ENCODE results near the gene MOB1A.

MOB1A gene

GRCh38 chr2:74152954-74153353 lies 25.7 kb downstream of the MOB1A start:
- Histone ChIP-seq H3K27ac (ENCODE audit: poor library complexity, severe bottlenecking) (no peak overlapping the region), H3K36me3 (ENCODE audit: low read depth) (peaks cover 63% of the 10 kb centered on the region), H3K27me3 (ENCODE audit: insufficient read depth, poor library complexity, severe bottlenecking) (no peaks in the 10 kb centered on the region), H3K9me3 (ENCODE audit: severe bottlenecking) (no peaks in the 10 kb centered on the region), H3K4me1 (ENCODE audit: insufficient read depth, poor library complexity, severe bottlenecking) (no peaks in the 10 kb centered on the region), H3K4me3 (ENCODE audit: severe bottlenecking) (no peak overlapping the region)
- ATAC-seq (ENCODE audit: low read depth) (no peak), DNase-seq (ENCODE audit: low spot score) (no peak)
- TF ChIP-seq, protein P1, sequence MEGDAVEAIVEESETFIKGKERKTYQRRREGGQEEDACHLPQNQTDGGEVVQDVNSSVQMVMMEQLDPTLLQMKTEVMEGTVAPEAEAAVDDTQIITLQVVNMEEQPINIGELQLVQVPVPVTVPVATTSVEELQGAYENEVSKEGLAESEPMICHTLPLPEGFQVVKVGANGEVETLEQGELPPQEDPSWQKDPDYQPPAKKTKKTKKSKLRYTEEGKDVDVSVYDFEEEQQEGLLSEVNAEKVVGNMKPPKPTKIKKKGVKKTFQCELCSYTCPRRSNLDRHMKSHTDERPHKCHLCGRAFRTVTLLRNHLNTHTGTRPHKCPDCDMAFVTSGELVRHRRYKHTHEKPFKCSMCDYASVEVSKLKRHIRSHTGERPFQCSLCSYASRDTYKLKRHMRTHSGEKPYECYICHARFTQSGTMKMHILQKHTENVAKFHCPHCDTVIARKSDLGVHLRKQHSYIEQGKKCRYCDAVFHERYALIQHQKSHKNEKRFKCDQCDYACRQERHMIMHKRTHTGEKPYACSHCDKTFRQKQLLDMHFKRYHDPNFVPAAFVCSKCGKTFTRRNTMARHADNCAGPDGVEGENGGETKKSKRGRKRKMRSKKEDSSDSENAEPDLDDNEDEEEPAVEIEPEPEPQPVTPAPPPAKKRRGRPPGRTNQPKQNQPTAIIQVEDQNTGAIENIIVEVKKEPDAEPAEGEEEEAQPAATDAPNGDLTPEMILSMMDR (IDR thresholded peaks at IDR 0.05; ENCODE audit: poor library complexity, severe bottlenecking): no peak

GRCh38 chr2:74149570-74150319 lies 28.9 kb downstream of the MOB1A start:
- Histone ChIP-seq H3K36me3 (ENCODE audit: low read depth) (peaks cover 32% of the 10 kb centered on the region), H3K27me3 (ENCODE audit: insufficient read depth, poor library complexity, severe bottlenecking) (no peaks in the 10 kb centered on the region), H3K4me1 (ENCODE audit: insufficient read depth, poor library complexity, severe bottlenecking) (no peaks in the 10 kb centered on the region), H3K4me3 (ENCODE audit: severe bottlenecking) (no peak overlapping the region), H3K9me3 (ENCODE audit: severe bottlenecking) (no peaks in the 10 kb centered on the region), H3K27ac (ENCODE audit: poor library complexity, severe bottlenecking) (no peak overlapping the region)
- DNase-seq (ENCODE audit: low spot score) (no peak), ATAC-seq (ENCODE audit: low read depth) (no peak)
- TF ChIP-seq, protein P1 (IDR thresholded peaks at IDR 0.05; ENCODE audit: poor library complexity, severe bottlenecking): no peak

- DNase-seq (ENCODE audit: low spot score) (no peak), ATAC-seq (ENCODE audit: low read depth) (no peak)
- no peak overlapping the region for H3K4me3 ChIP-seq (ENCODE audit: severe bottlenecking)
- no peaks in the 10 kb centered on the region for H3K27me3 ChIP-seq (ENCODE audit: insufficient read depth, poor library complexity, severe bottlenecking)
- no peak overlapping the region for H3K27ac ChIP-seq (ENCODE audit: poor library complexity, severe bottlenecking)
- no peaks in the 10 kb centered on the region for H3K4me1 ChIP-seq (ENCODE audit: insufficient read depth, poor library complexity, severe bottlenecking)
- no peaks in the 10 kb centered on the region for H3K9me3 ChIP-seq (ENCODE audit: severe bottlenecking)
- H3K36me3 ChIP-seq (ENCODE audit: low read depth): peaks cover 30% of the 10 kb centered on the region
- TF ChIP-seq, protein P1 (IDR thresholded peaks at IDR 0.05; ENCODE audit: poor library complexity, severe bottlenecking): no peak
These were observed 29.5 kb downstream of the MOB1A start for GRCh38 chr2:74149247-74149525.

DNA sequence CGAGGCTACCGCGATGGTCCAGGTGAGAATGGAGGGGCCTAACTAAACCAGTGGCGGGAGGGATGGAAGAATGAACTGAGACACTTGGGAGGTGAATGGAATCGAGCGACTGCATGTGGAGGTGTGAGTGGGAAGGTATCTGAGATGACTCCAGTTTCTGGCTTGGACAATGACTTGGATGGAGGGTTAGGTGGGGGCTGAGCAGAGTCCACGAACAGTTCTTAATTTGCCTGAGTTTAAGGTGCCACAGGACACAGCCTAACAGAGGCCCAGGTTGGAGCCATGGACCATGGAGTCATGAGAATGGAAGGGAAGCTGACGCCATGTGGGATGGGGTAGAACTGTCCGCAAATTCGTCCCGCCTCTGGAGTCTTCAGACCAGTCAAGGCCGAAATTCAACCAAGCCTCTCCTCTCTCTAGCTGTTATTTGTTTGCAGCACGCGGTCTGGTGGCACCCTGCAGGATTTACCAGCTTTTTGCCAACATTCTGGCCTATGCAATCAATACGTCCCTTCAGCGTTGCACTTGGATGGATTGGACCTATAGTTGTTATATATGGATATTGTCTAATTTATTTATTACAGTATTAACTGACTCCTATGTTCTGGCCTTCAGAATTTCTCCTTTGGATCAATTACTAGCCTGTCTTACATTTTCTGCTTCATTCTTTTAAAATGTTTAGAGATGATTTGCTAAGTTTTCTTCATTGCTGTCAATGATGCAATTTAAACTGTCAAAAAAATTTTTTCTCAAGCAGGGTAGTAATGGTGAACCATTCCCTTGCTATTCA lies 30.0 kb downstream of the MOB1A start:
- no peak for ATAC-seq (ENCODE audit: low read depth)
- Histone ChIP-seq H3K4me3 (ENCODE audit: severe bottlenecking) (peak overlapping the region; percentile 94), H3K9me3 (ENCODE audit: severe bottlenecking) (no peaks in the 10 kb centered on the region), H3K4me1 (ENCODE audit: insufficient read depth, poor library complexity, severe bottlenecking) (no peaks in the 10 kb centered on the region), H3K27me3 (ENCODE audit: insufficient read depth, poor library complexity, severe bottlenecking) (no peaks in the 10 kb centered on the region), H3K27ac (ENCODE audit: poor library complexity, severe bottlenecking) (peak overlapping the region; percentile 49), H3K36me3 (ENCODE audit: low read depth) (peaks cover 28% of the 10 kb centered on the region)
- TF ChIP-seq, protein P1 (IDR thresholded peaks at IDR 0.05; ENCODE audit: poor library complexity, severe bottlenecking): no peak
- DNase-seq (ENCODE audit: low spot score): no peak
